ENCODE results near the gene EGFL6.
"Not testable (repeated sequence)": the region's sequence is repeated elsewhere in the genome, so short reads cannot be mapped to it uniquely, and the experiment has no call there.

EGFL6 gene

GRCh38 chrX:13652850-13653693 is 83.7 kb downstream of the EGFL6 start, which contains the start of gene TCEANC:
Gene TCEANC (plus strand): TSS chrX:13653141. CDS start chrX:13662509, 9,368 bp downstream.
- peak; percentile 93 for DNase-seq (ENCODE audit: low spot score)

GRCh38 chrX:13654116-13654515 is 84.7 kb downstream of the EGFL6 start:
- no peak for DNase-seq (ENCODE audit: low spot score)

GRCh38 chrX:13655674-13656073 is 86.3 kb downstream of the EGFL6 start:
- no peak for DNase-seq (ENCODE audit: low spot score)

- peak; percentile 69 for DNase-seq (ENCODE audit: low spot score)
Observed at GRCh38 chrX:13658602-13659001, 89.2 kb downstream of the EGFL6 start.

GRCh38 chrX:13659063-13659462 is 89.7 kb downstream of the EGFL6 start:
- no peak for DNase-seq (ENCODE audit: low spot score)

- DNase-seq (ENCODE audit: low spot score) = no peak
Observed at GRCh38 chrX:13661735-13662288, 92.4 kb downstream of the EGFL6 start.

- no peak for DNase-seq (ENCODE audit: low spot score)
Observed at GRCh38 chrX:13662355-13662791, 93.0 kb downstream of the EGFL6 start.

- DNase-seq (ENCODE audit: low spot score) = no peak
Observed at GRCh38 chrX:13664020-13664419, 94.6 kb downstream of the EGFL6 start.

GRCh38 chrX:13666836-13667235 is 97.4 kb downstream of the EGFL6 start:
- no peak for DNase-seq (ENCODE audit: low spot score)

- DNase-seq (ENCODE audit: low spot score) = no peak
Observed at GRCh38 chrX:13667919-13668318, 98.5 kb downstream of the EGFL6 start.

GRCh38 chrX:13669246-13669737 is 99.9 kb downstream of the EGFL6 start:
- peak; percentile 58 for DNase-seq (ENCODE audit: low spot score)

GRCh38 chrX:13669755-13670154 is 100.4 kb downstream of the EGFL6 start:
- DNase-seq (ENCODE audit: low spot score) = not testable (repeated sequence)

GRCh38 chrX:13670197-13670596 is 100.8 kb downstream of the EGFL6 start:
- DNase-seq (ENCODE audit: low spot score) = no peak

GRCh38 chrX:13673016-13673415 is 103.6 kb downstream of the EGFL6 start:
- no peak for DNase-seq (ENCODE audit: low spot score)

- no peak for DNase-seq (ENCODE audit: low spot score)
Observed at GRCh38 chrX:13676885-13677284, 107.5 kb downstream of the EGFL6 start.

GRCh38 chrX:13679700-13680099 is 110.3 kb downstream of the EGFL6 start:
- DNase-seq (ENCODE audit: low spot score) = not testable (repeated sequence)

- DNase-seq (ENCODE audit: low spot score) = no peak
Observed at GRCh38 chrX:13681595-13681994, 112.2 kb downstream of the EGFL6 start.
